Type B pancreatic cell (in vitro differentiated cells): ENCODE measurements around the gene THADA. TPM values are rescaled to one million over a fixed set of nuclear protein-coding genes. Genes with fewer than 3 reads are reported as not detected.

Experiments used
- DNase-seq: peaks from one replicate; pipeline ENCODE4 v3.0.0; 2021; ENCODE audit warnings: mixed read lengths; ENCODE audit not compliant: unreplicated experiment; ENCODE audit errors: extremely low spot score
- H3K27ac Mint-ChIP-seq: 2 replicates; pipeline ENCODE4 v1.8.0; 2021; ENCODE audit warnings: mild to moderate bottlenecking, mixed read lengths
- H3K27me3 Mint-ChIP-seq: 2 replicates; pipeline ENCODE4 v1.8.0; 2021; ENCODE audit warnings: mixed read lengths
- H3K36me3 Mint-ChIP-seq: 2 replicates; pipeline ENCODE4 v1.8.0; 2021; ENCODE audit warnings: mixed read lengths
- H3K4me1 Mint-ChIP-seq: one replicate; pipeline ENCODE4 v1.8.0; 2021; ENCODE audit warnings: mixed read lengths; ENCODE audit not compliant: unreplicated experiment
- H3K4me3 Mint-ChIP-seq: 2 replicates; pipeline ENCODE4 v1.8.0; 2021; ENCODE audit warnings: mild to moderate bottlenecking, mixed read lengths
- H3K9me3 Mint-ChIP-seq: 2 replicates; pipeline ENCODE4 v1.8.0; 2021; ENCODE audit warnings: mixed read lengths
- total RNA-seq: library from RNA; stranded (reverse); gene quantifications from 2 replicates; pipeline ENCODE4 v1.2.1, GENCODE V29; 2021; ENCODE audit warnings: low replicate concordance
- TF ChIP-seq, protein P1 (sequence below): fragments of 200-600 bp; sonication (generic); conservative IDR thresholded peaks from 2 replicates; pipeline ENCODE4 v1.5.0; 2021; ENCODE audit warnings: antibody characterized with exemption, mild to moderate bottlenecking

THADA gene
- total RNA-seq, 1 donor from 2014 or later = 35.6 TPM

- peaks cover 58% of the 10 kb centered on the region for H3K4me1 Mint-ChIP-seq
- no peaks in the 10 kb centered on the region for H3K27me3 Mint-ChIP-seq
- H3K4me3 Mint-ChIP-seq = no peak overlapping the region
- DNase-seq = no peak
- H3K36me3 Mint-ChIP-seq = peaks cover 7% of the 10 kb centered on the region
- H3K27ac Mint-ChIP-seq = peak overlapping the region; percentile 54
- TF ChIP-seq, protein P1, sequence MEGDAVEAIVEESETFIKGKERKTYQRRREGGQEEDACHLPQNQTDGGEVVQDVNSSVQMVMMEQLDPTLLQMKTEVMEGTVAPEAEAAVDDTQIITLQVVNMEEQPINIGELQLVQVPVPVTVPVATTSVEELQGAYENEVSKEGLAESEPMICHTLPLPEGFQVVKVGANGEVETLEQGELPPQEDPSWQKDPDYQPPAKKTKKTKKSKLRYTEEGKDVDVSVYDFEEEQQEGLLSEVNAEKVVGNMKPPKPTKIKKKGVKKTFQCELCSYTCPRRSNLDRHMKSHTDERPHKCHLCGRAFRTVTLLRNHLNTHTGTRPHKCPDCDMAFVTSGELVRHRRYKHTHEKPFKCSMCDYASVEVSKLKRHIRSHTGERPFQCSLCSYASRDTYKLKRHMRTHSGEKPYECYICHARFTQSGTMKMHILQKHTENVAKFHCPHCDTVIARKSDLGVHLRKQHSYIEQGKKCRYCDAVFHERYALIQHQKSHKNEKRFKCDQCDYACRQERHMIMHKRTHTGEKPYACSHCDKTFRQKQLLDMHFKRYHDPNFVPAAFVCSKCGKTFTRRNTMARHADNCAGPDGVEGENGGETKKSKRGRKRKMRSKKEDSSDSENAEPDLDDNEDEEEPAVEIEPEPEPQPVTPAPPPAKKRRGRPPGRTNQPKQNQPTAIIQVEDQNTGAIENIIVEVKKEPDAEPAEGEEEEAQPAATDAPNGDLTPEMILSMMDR = no peak
- H3K9me3 Mint-ChIP-seq = no peaks in the 10 kb centered on the region
Observed at GRCh38 chr2:43408407-43409160, 187.3 kb downstream of the THADA start.

GRCh38 chr2:43407935-43408334 lies 187.9 kb downstream of the THADA start:
- no peaks in the 10 kb centered on the region for H3K27me3 Mint-ChIP-seq

DNA sequence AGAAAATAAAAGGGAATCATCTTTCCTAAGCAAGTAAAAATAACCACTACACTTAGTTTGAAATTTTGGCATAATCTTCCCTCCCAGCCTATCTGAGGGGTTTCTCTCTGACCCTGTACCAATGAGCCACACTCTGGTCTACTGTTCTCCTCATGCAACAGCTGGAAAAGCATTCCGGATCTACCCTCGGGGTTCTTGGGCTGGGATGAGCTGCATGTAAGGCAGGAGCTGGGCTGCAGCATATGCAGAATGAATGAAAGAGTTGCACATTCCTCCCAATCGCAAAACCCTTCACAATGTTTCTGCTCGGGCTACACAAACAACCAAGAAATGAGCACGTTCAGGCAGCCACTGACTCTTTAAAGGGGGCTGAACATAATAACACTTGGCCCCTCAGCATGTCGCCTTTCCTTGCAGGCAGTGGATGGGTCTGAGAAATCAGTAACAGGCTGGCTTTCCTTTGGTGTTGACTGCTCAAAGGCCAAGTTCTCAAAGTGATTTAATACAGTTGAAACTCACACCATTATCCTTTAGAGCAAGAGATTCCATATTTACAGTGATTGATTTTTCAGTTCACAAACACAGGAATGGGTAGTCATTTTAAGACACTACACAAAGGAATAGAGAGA lies 189.1 kb downstream of the THADA start:
- peaks cover 7% of the 10 kb centered on the region for H3K36me3 Mint-ChIP-seq
- H3K4me3 Mint-ChIP-seq = peak overlapping the region; percentile 46
- no peaks in the 10 kb centered on the region for H3K9me3 Mint-ChIP-seq
- H3K4me1 Mint-ChIP-seq = peaks cover 53% of the 10 kb centered on the region
- H3K27me3 Mint-ChIP-seq = no peaks in the 10 kb centered on the region
- TF ChIP-seq, protein P1 = no peak
- H3K27ac Mint-ChIP-seq = peak overlapping the region; percentile 75
- no peak for DNase-seq

More at GRCh38 chr2:43407935-43408334, 187.9 kb downstream of the THADA start:
- Mint-ChIP-seq H3K9me3 (no peaks in the 10 kb centered on the region), H3K4me1 (peaks cover 55% of the 10 kb centered on the region), H3K4me3 (peak overlapping the region; percentile 8), H3K27ac (peak overlapping the region; percentile 54), H3K36me3 (peaks cover 7% of the 10 kb centered on the region)
- TF ChIP-seq, protein P1 = no peak
- no peak for DNase-seq

- H3K36me3 Mint-ChIP-seq = peaks cover 5% of the 10 kb centered on the region
- H3K4me1 Mint-ChIP-seq = peaks cover 51% of the 10 kb centered on the region
- TF ChIP-seq, protein P1 = no peak
- no peak overlapping the region for H3K4me3 Mint-ChIP-seq
- no peaks in the 10 kb centered on the region for H3K9me3 Mint-ChIP-seq
- no peaks in the 10 kb centered on the region for H3K27me3 Mint-ChIP-seq
- no peak for DNase-seq
- H3K27ac Mint-ChIP-seq = peak overlapping the region; percentile 65
Observed at GRCh38 chr2:43405829-43406228, 190.0 kb downstream of the THADA start.

DNA sequence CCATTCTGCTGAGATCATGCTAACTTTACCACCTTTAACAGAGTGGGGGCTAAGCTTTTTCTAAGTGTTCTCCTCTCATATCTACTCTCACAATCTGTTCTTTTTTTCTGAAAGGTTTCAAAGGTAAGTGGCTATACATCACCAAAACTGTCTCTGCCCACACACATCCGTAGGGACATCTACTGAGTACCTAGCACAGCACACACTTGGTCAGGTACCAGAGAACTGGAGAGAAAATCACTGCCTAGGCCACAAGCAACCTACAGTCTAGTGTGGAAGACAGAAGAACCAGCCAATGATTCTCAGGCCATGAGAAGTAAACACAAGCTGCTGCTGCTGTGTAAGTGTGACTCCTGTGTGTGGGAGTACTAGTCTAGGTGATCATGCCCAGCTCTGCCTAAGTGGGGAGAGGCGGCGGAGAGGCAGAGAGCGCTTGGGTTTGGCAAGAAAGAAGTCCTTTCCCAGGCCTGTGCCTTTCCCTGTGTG lies 193.3 kb downstream of the THADA start:
- H3K4me3 Mint-ChIP-seq = no peak overlapping the region
- H3K9me3 Mint-ChIP-seq = peaks cover 5% of the 10 kb centered on the region
- no peaks in the 10 kb centered on the region for H3K27me3 Mint-ChIP-seq
- H3K36me3 Mint-ChIP-seq = peaks cover 18% of the 10 kb centered on the region
- H3K4me1 Mint-ChIP-seq = peaks cover 46% of the 10 kb centered on the region
- TF ChIP-seq, protein P1 = no peak
- DNase-seq = no peak
- peak overlapping the region; percentile 57 for H3K27ac Mint-ChIP-seq
